Right lobe of liver (tissue), 4 donors: ENCODE data around the gene GLS.

Experiments
- CTCF ChIP-seq, 4 donors: fragments of 200-600 bp in 3 of 4; fragments of 450-650 bp in 1 of 4; IDR thresholded peaks; one replicate each; pipeline versions ENCODE4 v1.5.1 to v1.8.0; 2016 to 2022; ENCODE audit warnings: antibody characterized with exemption in 4 of 4, mild to moderate bottlenecking in 2 of 4
- POLR2A ChIP-seq: fragments of 450-650 bp; IDR thresholded peaks from one replicate; pipeline ENCODE4 v1.6.1; 2017; ENCODE audit warnings: antibody characterized with exemption, mild to moderate bottlenecking
- donor health status: DM: no; HTN: no; CAD: no.
- donor health status: DM: no; HTN: no; CAD: no.
- donor health status: DM: no; HTN: yes; CAD: no.

- TF ChIP-seq CTCF (IDR thresholded peaks at IDR 0.05) (no peak), POLR2A (no peak)
Measured at GRCh38 chr2:190904640-190905261, 24.1 kb downstream of the GLS start.
